Colon (tissue), 2 donors: ENCODE data around the gene TEX14.
"Not testable (repeated sequence)": the region's sequence is repeated elsewhere in the genome, so short reads cannot be mapped to it uniquely, and the experiment has no call there.

ENCODE experiments used
- FAIRE-seq: peaks from 2 replicates; lab custom pipeline; 2012; peaks lifted over from hg19 to GRCh38; lab: Jason Lieb, UNC
- donor health status: control.
- donor health status: control.

Gene TEX14

GRCh38 chr17:58606934-58607333 lies 84.9 kb downstream of the TEX14 start:
- FAIRE-seq: no peak

- no peak for FAIRE-seq
Observed at GRCh38 chr17:58605986-58606385, 85.9 kb downstream of the TEX14 start.

GRCh38 chr17:58605470-58605869 lies 86.4 kb downstream of the TEX14 start:
- FAIRE-seq: no peak

GRCh38 chr17:58601976-58602375 lies 89.9 kb downstream of the TEX14 start:
- FAIRE-seq: no peak

GRCh38 chr17:58597371-58597770 lies 94.5 kb downstream of the TEX14 start:
- no peak for FAIRE-seq

GRCh38 chr17:58595194-58595792 lies 96.6 kb downstream of the TEX14 start:
- no peak for FAIRE-seq

GRCh38 chr17:58593123-58593522 lies 98.7 kb downstream of the TEX14 start:
- FAIRE-seq: no peak

GRCh38 chr17:58591455-58591854 lies 100.4 kb downstream of the TEX14 start:
- no peak for FAIRE-seq

- FAIRE-seq: no peak
Observed at GRCh38 chr17:58590377-58590776, 101.5 kb downstream of the TEX14 start.

- FAIRE-seq: no peak
Observed at GRCh38 chr17:58587713-58588117, 104.1 kb downstream of the TEX14 start.

GRCh38 chr17:58586009-58586644 lies 105.7 kb downstream of the TEX14 start:
- FAIRE-seq: no peak

- no peak for FAIRE-seq
Observed at GRCh38 chr17:58585554-58585953, 106.3 kb downstream of the TEX14 start.

GRCh38 chr17:58583486-58583885 lies 108.4 kb downstream of the TEX14 start:
- FAIRE-seq: no peak

- not testable (repeated sequence) for FAIRE-seq
Observed at GRCh38 chr17:58582718-58583117, 109.1 kb downstream of the TEX14 start.

- FAIRE-seq: no peak
Observed at GRCh38 chr17:58580671-58581070, 111.2 kb downstream of the TEX14 start.

GRCh38 chr17:58577696-58578095 lies 114.1 kb downstream of the TEX14 start:
- no peak for FAIRE-seq

GRCh38 chr17:58576679-58577367 lies 115.0 kb downstream of the TEX14 start:
- no peak for FAIRE-seq

- FAIRE-seq: no peak
Observed at GRCh38 chr17:58575511-58575910, 116.3 kb downstream of the TEX14 start.

- no peak for FAIRE-seq
Observed at GRCh38 chr17:58574025-58574424, 117.8 kb downstream of the TEX14 start.

- FAIRE-seq: no peak
Observed at GRCh38 chr17:58572846-58573245, 119.0 kb downstream of the TEX14 start.

GRCh38 chr17:58570758-58571157 lies 121.1 kb downstream of the TEX14 start:
- no peak for FAIRE-seq

- FAIRE-seq: no peak
Observed at GRCh38 chr17:58569196-58569595, 122.6 kb downstream of the TEX14 start.

GRCh38 chr17:58568044-58568799 lies 123.6 kb downstream of the TEX14 start:
- FAIRE-seq: no peak
